HG02938 (cell line): ENCODE data around the gene KLHL6.

Experiments used
- ATAC-seq: cut with Tn5 transposase; IDR thresholded peaks from one replicate; pipeline ENCODE4 v1.9.1; 2021; ENCODE audit warnings: mild to moderate bottlenecking, moderate library complexity; ENCODE audit not compliant: unreplicated experiment

Gene KLHL6

GRCh38 chr3:183566880-183567279 lies 11.4 kb upstream of the KLHL6 start:
- ATAC-seq: no peak

- ATAC-seq: no peak
Observed at GRCh38 chr3:183564046-183564445, 8.5 kb upstream of the KLHL6 start.

GRCh38 chr3:183563536-183563874 lies 8.0 kb upstream of the KLHL6 start:
- ATAC-seq: no peak

- no peak for ATAC-seq
Observed at GRCh38 chr3:183560607-183561006, 5.1 kb upstream of the KLHL6 start.

- ATAC-seq: no peak
Observed at GRCh38 chr3:183558495-183558894, 3.0 kb upstream of the KLHL6 start.

GRCh38 chr3:183556722-183557121 lies 1.2 kb upstream of the KLHL6 start:
- ATAC-seq: no peak

- no peak for ATAC-seq
Observed at GRCh38 chr3:183554377-183554776, 1.1 kb downstream of the KLHL6 start.

DNA sequence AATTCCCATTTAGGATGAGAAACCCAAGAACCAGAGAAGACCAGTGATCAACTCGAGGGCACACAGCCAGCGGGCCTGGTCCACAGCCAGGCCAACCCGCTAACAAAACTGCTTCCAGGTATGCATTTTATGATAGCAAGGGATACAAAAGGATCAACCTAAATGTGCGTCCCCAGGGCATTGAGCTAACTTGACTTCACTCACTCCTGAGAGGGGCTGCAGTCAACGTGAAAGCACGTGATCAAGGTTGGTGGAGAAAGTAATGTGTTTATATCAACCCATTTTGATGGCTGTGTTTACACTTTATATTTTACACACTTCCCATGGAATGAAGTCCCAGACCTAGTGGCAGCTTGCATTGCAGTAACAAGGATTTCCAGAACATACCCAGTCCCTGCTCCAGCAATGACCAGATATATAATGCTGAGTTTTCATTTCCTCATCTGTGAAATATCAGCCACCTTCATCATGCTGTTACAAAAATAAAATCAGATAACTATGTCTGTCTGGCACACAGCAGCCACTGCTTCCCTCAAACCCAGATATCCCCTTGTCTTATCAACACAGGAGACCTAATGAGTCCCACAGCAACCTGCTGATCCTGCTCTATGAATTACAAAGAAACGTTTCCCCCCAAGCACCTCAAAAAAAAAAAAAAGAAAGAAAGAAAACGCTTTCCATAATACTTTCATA lies 2.0 kb downstream of the KLHL6 start:
- ATAC-seq: no peak

DNA sequence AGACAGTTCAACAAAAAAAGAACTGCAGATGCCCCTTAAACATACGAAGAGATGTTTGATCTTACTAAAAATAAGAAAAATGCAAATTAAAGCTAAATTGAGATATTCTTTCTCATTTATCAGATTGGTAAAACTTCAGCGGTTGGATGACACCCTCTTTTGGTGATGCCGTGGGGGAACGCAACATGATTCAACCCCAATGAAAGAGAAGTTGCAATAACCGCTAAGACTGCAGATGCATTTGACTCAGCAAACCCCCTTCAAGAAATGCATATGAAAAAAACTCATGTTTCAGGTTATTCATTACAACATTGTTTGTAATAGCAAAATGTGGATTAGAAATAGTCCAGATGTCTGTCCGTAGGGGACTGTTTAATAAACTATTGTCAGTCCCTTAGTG lies 3.6 kb downstream of the KLHL6 start:
- no peak for ATAC-seq

DNA sequence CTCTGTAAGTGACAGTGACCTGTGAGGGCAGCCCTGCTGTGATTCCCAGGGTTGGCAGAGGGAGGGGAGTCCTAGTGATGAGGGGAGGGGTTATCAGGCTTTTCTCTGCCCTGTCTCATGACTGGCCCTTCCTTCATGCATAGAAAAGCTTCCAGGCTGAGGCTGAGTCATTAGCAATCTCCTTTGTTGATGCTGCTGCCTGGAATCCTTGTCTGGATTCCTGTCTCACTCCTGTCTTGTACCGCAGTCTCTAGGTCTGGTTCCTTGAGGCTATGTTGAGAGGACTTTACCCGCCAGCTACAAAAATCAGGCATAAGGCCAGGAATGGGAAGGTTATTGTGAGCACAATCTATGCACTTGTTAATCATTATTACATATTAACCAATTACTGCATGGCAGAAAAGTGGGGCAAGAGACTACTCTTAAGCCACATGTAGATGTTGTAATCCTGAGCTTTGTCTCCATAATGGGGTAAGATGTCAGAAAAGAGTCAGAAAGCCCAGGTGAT lies 7.2 kb downstream of the KLHL6 start:
- ATAC-seq: no peak

DNA sequence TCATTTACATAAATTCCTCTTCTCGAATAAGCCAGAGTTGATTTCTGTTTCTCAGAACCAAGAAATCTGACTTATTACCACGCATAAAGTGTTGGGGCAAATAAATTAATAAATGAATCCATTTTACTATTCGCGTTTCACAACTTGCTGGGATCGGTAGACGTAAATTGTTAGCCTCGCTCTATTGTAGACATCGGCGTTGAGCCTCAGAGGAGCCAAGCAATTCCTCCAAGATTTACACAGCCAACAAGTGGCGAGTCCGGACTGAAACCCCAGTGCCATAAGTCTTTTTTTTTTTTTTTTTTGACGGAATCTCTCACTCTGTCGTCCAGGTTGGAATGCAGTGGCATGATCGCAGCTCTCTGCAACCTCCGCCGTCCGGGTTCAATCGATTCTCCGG lies 8.9 kb downstream of the KLHL6 start:
- ATAC-seq: no peak

- ATAC-seq: no peak
Observed at GRCh38 chr3:183545708-183546107, 9.8 kb downstream of the KLHL6 start.

DNA sequence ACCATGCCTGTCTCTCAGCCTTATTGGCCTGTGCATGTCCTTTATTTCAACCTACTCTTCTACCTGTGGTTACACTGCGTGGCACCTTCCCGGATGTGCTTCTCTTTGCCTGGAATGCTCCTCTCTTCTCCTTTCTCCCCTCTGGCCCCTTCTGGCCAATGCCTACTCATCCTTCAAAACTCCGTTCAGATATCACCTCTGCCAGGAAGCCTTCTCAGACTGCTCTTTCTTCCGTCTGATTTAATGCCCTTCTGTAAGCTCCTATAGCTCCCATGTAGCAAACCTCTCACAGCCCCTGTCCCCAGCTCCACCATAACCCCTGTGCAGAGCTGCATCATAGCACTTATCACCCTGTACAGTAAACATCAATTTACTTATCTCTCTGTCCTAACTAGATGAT lies 13.2 kb downstream of the KLHL6 start:
- ATAC-seq: no peak

DNA sequence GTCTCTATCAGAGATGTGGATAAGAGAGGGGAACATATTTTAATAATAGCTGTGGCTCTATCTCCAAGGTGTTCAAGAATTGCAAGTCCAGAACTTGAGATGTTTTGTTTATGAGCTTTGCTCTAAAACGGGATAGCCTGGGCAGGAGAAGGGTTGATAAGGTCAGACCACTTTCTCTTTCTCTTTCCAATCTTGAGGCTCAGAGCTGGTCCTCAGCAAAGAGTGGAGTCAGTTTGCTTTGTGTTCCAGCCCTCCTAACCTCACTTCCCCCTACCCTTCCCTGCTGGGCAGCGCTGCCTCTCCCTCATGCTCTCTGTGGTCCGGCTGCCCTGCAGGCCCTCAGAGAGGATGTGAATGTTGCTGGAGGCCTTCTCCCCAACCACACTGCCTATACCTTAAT lies 13.8 kb downstream of the KLHL6 start:
- no peak for ATAC-seq

DNA sequence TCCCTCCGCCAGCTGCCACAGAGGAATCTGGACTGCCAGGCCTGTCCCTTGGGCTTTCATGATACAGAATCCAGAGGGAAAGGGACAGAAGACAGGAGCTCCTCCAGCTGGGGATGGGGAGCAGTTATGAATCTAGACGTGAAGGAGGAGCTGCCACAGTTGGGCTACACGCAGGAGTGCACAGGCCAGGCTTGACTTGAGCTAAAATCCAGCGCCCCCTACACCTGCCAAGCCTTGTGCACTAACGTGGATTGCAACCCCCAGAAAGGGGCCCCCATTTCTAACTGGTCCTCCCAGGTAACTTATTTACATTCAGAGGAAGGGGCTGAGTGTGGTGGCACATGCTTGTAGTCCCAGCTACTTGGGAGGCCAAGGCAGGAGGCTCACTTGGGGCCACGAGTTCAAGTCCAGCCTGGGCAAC lies 14.3 kb downstream of the KLHL6 start:
- no peak for ATAC-seq

- ATAC-seq: no peak
Observed at GRCh38 chr3:183540501-183541234, 14.8 kb downstream of the KLHL6 start.

GRCh38 chr3:183539811-183540210 lies 15.7 kb downstream of the KLHL6 start:
- ATAC-seq: no peak

- no peak for ATAC-seq
Observed at GRCh38 chr3:183538486-183538885, 17.0 kb downstream of the KLHL6 start.

GRCh38 chr3:183537295-183537730 lies 18.2 kb downstream of the KLHL6 start:
- no peak for ATAC-seq

GRCh38 chr3:183536238-183536880 lies 19.1 kb downstream of the KLHL6 start:
- peak; percentile 61 for ATAC-seq

DNA sequence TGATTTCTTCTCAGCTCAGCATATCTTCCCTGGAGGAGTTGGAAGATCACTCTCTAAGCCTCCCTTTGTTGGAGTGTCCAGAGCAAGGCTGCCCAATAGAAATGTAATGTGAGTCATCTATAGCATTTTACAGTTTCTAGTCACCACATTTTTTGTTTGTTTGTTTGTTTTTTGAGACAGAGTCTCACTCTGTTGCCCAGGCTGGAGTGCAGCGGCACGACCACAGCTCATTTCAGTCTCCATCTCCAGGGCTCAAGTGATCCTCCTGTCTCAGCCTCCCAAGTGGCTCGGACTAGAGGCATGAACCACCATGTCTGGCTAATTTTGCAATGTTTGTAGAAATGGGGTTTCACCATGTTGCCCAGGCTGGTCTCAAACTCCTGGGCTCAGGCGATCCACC lies 21.3 kb downstream of the KLHL6 start:
- ATAC-seq: no peak
